Fibroblast of skin of abdomen (primary cell): Measurements from ENCODE around the gene RPS21.
A peak's percentile ranks its signal among the peaks of the same experiment; 100 is the strongest.
"Not testable (repeated sequence)": the region's sequence is repeated elsewhere in the genome, so short reads cannot be mapped to it uniquely, and the experiment has no call there.

Experiments
- DNase-seq: peaks from one replicate; pipeline ENCODE4 v3.0.0-alpha.2; 2013

The RPS21 gene

GRCh38 chr20:62365814-62366369 lies 21.0 kb upstream of the RPS21 start:
- DNase-seq = no peak

GRCh38 chr20:62366370-62367135 lies 20.4 kb upstream of the RPS21 start:
- DNase-seq = no peak

DNA sequence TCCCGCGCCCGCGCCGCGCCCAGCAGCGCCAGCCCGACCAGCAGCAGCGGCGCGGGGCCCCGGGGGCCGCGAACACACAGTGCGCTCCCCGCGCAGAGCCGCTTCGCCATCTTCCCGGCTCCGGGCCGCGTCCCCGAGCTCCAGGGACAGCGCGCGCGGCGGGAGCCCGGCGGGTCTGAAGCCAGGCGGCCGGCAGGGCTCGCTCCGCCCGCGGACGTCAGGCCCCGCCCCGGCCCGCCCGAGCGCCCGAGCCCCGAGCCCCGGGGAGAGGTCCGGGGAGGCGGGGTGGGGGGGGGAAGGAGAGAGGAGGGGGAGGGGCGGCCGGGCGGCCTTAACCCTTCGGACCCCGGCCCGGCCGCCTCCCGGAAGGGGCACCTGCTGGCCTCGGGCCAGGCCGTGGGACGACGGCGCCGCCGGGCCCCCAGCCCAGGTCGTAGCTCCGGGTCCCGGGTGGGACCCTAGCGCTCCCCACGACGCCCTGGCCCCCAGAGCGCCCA lies 19.7 kb upstream of the RPS21 start, which contains the start of gene LAMA5:
Gene LAMA5, minus strand, starts transcription at position 177 of the 497 bp plus-strand sequence. Its CDS starts 67 bp downstream, at position 110.
- peak; percentile 17 for DNase-seq

GRCh38 chr20:62367633-62368391 lies 19.1 kb upstream of the RPS21 start:
- DNase-seq = no peak

DNA sequence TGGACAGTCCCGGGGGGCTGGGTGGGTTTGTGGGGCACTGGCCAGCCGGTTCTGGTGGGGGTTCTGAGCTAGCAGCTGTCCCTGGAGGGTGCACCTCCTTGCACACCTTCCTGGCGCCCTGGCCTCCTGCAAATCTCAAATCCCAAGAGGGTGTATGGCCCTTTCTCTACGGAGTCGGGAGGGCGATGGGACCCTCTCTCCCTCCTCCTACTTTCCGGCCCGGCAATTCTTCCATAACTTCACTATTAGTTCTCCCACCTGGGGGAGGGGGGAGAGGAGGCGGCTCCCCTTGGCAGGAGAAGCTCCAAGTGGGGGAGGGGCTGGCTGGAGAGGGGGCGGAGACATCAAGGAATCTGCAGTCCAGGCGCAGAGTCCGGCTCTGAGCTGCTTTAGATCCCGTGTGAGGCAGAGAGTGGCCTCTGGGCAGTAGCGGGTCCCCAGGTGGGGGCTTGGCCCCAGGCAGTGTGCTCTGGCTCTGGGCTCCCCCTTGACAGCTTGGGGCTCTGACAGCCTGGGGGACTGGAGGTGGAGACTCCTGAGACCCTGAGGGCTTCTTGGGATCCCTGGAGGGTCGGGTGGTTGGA lies 18.4 kb upstream of the RPS21 start:
- no peak for DNase-seq

GRCh38 chr20:62368976-62369814 lies 17.7 kb upstream of the RPS21 start:
- peak; percentile 34 for DNase-seq

- no peak for DNase-seq
Measured at GRCh38 chr20:62369815-62370114, 17.1 kb upstream of the RPS21 start.

DNA sequence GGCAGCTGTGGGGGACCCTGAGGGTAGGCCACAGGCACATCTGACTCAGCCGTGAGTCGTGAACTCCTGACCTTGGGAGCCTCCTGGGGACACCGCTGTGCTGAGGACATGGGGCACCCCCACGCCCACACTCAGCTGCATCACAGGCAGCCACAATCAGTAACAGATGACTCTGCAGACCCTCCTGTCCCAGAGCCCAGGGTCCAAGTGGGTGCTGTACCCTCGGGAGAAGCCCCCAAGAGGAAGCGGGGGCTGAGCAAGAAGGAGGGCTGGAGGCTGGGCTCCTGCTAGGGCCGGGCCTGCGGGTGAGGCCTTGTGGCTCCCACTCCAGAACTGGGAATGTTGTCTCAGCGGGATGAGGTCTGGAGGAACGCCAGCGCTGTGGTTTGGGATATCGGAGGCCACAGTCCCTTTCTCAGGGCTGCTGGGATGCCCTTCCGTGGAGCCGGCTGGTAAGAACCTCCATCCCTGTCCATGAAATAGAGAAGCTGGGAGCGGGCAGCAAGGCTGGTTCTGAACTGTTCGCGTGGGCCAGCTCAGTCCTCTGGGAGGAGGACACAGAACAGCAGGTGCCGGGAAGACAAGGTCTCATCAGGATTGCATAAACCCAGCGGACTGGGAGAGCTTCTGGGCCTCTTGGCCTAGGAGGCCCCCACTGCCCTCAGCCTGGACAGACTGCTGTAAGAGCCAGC lies 16.6 kb upstream of the RPS21 start:
- DNase-seq = peak; percentile 85

DNA sequence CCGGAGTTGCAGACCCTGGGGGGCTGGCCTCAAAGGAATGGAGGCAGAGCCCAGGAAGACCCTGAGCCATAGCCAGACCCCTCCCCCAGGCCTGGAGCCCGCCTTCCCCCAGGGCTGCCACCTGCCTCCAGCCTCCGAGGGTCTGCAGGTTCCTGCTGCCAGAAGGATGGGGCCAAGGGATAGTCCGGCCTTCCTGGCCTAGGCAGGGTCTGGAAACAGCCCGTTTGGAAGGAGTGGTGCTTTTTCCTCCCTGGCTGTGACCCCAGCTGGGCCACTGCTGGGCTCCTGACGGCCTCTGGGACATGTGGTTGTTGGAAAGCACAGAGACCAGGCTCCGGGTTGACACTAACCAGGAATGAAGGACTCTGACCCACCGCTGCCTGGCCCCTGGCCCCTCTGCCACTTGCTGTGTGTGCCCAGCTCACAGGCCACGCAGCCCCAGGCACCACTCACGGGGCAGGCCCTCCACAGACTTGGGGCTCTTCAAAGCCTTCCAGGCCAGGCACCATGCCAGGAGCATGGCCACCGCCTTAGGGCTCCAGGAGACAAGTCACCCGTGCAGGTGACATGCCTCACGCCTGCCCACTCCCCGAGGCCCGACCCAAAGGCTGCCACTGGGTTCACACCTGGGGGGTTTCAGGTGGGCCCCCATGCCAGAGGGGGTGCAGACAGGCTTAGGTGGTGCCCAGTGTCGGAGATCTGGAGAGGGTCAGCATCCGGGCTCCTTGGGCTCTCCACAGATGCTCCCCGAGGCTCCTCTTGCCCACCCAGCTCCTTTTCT lies 15.9 kb upstream of the RPS21 start:
- DNase-seq = no peak

DNA sequence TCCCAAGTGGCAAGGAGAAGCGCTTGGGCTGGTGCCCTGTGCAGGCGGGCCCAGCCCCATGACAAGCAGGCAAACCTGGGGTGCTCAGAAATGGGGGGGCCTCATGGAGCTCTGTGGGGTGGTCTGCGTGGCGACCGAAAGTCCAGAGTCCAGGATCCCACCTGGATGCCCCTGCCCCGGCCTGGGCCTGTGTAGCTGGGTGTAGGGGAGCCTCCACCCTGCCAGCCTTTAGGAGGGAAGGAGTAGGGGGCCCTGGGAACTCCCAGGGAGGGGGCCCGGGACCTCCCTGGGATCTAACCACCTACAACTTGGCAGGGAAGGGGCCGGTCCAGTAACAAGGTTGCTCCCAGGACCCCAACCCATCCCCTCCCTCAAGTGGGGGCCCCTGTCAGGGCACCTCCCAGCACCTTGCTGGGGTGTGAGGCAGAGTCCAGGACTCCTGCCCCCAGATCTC lies 15.3 kb upstream of the RPS21 start:
- DNase-seq = no peak

- no peak for DNase-seq
Measured at GRCh38 chr20:62372042-62372993, 14.6 kb upstream of the RPS21 start.

DNA sequence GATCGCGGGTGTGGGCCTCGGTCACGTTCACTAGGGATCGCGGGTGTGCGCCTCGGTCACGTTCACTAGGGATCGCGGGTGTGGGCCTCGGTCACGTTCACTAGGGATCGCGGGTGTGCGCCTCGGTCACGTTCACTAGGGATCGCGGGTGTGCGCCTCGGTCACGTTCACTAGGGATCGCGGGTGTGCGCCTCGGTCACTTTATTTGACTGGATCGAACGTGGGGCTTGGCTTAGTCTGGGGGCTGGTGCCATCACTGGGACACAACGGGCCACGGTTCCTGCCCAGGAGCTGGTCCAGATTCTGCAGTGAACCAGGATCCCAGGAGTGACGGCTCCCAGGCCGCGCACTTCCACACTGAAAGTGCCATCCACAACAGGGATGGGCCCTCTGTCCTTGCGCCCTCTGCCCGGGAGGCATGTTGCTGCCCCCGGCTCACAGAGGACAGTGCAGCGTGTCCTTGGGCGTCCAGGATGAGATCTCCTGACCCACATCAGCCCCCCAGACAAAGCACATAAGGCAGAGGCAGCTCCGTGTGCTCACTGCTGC lies 13.2 kb upstream of the RPS21 start:
- DNase-seq = not testable (repeated sequence)

GRCh38 chr20:62374331-62375152 lies 12.4 kb upstream of the RPS21 start:
- DNase-seq = no peak

- peak; percentile 58 for DNase-seq
Measured at GRCh38 chr20:62376112-62377063, 10.5 kb upstream of the RPS21 start.

DNA sequence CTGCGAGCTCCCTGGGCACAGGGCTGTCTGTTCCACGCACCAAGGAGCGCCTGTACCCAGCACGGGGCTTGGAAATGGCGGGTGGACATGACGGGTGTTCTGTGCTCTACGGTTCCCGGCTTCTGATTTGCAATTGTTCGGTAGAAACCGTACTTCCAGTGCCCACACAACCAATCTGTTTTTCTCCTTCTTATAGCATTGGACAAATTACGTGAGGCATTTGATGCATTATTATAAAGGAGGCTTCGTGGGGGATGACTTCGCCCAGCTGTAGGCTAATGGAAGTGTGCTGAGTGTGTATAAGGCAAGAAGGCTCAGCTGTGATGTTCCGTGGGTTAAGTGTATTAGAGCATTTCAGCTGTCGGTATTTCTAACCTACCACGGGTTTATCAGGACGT lies 9.8 kb upstream of the RPS21 start:
- no peak for DNase-seq

DNA sequence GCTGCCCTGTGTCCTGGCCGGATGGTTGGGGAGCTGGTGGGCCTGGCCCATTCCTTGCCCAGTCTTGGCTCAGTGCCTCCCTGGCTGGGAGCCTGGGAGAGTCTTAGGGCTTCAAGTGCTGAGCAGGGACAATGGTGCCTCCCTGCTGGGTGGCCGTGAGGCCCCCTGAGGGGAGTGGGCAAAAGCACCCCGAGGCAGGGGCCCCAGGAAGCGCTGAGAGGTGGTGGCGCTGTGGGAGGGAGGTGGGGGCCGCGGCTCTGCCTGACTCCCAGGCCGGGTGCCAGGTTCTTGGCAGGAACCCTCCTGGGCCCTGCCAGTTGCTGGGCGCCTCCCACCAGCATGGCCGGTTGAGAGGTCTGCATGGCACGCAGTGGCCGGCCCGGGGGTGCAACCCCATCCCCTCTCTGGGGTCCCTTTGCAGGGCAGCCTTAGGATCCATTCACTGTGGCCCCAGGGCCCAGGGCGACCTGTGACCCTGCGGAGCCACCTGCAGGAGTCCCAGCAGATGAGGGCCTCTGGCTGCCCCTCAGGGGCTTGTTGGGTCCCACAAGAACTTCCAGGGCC lies 9.2 kb upstream of the RPS21 start:
- no peak for DNase-seq

GRCh38 chr20:62378215-62378614 lies 8.7 kb upstream of the RPS21 start:
- no peak for DNase-seq
